Keratinocyte (primary cell): ENCODE data around the gene ZIC5.

Experiments
- EZH2 ChIP-seq: IDR thresholded peaks from one replicate; pipeline ENCODE4 v1.6.1; 2012; ENCODE audit warnings: inconsistent platforms, mild to moderate bottlenecking, low read length, moderate library complexity
- TF ChIP-seq, protein P1 (sequence below), 3 experiments: IDR thresholded peaks in 1 of 3; conservative IDR thresholded peaks in 1 of 3; optimal IDR thresholded peaks in 1 of 3; 2 replicates in 2 of 3; 3 replicates in 1 of 3; pipeline versions ENCODE3 to v1.5.1; 2011; ENCODE audit warnings: low read length in 3 of 3, mild to moderate bottlenecking in 3 of 3, moderate library complexity in 2 of 3, control low read depth in 1 of 3, inconsistent platforms in 1 of 3; ENCODE audit not compliant: insufficient read depth in 2 of 3; ENCODE audit errors: extremely low read depth in 1 of 3

DNA sequence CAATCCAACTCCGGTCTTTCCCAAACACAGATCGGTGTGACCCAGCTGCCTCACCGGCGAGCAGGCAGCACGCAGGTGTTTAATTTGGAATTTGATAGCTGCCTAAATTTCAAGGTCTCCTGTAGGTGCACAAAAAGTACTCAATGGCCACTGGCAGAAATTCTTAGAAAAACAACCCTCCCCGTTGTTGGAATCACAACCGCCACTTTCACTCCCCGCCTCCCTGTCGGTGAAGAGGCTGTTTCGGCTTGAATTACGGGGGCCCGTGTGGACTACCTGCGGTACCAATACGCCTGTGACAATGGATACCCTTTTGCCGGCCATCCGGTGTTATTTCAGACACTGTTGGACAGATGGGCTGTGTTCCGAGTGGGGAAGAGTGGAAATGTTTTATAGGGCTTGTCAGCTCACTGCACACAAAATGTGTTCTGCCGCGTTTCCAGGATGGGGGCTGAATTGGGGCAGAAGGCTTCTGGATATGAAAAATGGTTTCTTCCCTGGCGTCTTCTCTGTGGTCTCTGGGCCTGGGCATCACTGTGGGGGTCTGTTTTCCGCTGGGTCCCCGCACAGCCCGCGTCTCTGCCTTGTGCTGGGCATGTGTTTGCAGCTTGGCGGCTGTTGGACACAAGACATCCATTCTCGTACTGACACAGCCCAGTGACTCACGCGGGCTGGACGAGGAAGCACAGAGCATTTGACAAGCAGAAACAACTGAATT lies 45.4 kb downstream of the ZIC5 start:
- TF ChIP-seq, protein P1, sequence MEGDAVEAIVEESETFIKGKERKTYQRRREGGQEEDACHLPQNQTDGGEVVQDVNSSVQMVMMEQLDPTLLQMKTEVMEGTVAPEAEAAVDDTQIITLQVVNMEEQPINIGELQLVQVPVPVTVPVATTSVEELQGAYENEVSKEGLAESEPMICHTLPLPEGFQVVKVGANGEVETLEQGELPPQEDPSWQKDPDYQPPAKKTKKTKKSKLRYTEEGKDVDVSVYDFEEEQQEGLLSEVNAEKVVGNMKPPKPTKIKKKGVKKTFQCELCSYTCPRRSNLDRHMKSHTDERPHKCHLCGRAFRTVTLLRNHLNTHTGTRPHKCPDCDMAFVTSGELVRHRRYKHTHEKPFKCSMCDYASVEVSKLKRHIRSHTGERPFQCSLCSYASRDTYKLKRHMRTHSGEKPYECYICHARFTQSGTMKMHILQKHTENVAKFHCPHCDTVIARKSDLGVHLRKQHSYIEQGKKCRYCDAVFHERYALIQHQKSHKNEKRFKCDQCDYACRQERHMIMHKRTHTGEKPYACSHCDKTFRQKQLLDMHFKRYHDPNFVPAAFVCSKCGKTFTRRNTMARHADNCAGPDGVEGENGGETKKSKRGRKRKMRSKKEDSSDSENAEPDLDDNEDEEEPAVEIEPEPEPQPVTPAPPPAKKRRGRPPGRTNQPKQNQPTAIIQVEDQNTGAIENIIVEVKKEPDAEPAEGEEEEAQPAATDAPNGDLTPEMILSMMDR (optimal IDR thresholded peaks at IDR 0.05 in 1 of 3, IDR thresholded peaks at IDR 0.05 in 1 of 3, conservative IDR thresholded peaks at IDR 0.05 in 1 of 3; ENCODE audit: extremely low read depth in 1 of 3, insufficient read depth in 2 of 3, low read length in 3 of 3), result no peak
- TF ChIP-seq EZH2, result no peak
